GM19395 (cell line): ENCODE measurements around the gene COL1A2.

ENCODE experiments used
- ATAC-seq: cut with Tn5 transposase; IDR thresholded peaks from one replicate; pipeline ENCODE4 v1.9.1; 2021; ENCODE audit warnings: mild to moderate bottlenecking, moderate library complexity; ENCODE audit not compliant: unreplicated experiment

COL1A2 gene

GRCh38 chr7:94409200-94409948, 14.7 kb downstream of the COL1A2 start:
- ATAC-seq = no peak

DNA sequence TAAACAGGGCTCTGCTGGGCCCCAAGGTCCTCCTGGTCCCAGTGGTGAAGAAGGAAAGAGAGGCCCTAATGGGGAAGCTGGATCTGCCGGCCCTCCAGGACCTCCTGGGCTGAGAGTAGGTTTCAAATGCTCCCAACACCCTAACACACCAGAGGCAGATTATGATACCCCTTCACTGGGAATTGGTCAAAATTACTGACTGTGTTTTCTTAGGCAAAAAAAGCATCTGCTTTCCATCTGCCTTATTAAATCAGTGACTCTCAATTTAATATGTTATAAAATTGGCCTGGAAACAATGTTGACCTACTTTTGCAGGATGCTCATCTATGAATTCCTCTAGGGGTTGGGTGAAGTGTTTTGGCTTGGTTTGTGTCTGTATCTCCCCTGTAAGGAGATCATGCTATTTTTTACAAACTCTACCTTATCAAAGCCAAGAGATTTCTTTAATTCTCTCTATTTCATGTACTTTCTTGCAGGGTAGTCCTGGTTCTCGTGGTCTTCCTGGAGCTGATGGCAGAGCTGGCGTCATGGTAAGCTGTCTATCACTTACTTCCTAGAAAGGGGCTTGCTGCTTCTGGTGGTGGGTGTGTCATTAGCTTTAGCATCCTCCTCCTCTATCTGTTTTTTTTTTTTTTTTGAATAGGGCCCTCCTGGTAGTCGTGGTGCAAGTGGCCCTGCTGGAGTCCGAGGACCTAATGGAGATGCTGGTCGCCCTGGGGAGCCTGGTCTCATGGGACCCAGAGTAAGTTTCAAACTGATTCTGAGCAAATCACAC, 15.9 kb downstream of the COL1A2 start:
- no peak for ATAC-seq

GRCh38 chr7:94411188-94411466, 16.4 kb downstream of the COL1A2 start:
- no peak for ATAC-seq

GRCh38 chr7:94412762-94413322, 18.1 kb downstream of the COL1A2 start:
- ATAC-seq = no peak

GRCh38 chr7:94414481-94414880, 19.8 kb downstream of the COL1A2 start:
- ATAC-seq = no peak

GRCh38 chr7:94414980-94415379, 20.3 kb downstream of the COL1A2 start:
- no peak for ATAC-seq

DNA sequence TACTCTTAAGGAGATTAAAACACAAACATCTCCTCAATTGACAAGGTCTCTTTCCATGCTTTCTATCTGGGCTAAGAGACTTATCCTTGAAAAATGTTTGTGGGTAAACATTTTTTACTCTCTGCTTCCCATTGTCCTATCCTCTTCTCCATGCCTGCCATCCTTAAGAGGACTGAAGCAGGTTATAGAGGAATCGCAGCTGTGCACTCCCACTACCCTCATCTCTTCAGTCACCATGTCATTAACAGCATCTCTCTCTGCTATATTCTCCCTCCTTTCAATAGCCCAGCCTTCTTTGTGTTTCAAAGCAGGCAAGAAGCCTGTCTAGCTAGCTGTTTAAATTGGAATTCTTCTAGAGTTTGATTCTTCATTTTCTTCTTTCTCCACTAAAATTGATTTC, 22.6 kb downstream of the COL1A2 start:
- no peak for ATAC-seq

- ATAC-seq = no peak
These were observed 23.2 kb downstream of the COL1A2 start for GRCh38 chr7:94417901-94418300.

DNA sequence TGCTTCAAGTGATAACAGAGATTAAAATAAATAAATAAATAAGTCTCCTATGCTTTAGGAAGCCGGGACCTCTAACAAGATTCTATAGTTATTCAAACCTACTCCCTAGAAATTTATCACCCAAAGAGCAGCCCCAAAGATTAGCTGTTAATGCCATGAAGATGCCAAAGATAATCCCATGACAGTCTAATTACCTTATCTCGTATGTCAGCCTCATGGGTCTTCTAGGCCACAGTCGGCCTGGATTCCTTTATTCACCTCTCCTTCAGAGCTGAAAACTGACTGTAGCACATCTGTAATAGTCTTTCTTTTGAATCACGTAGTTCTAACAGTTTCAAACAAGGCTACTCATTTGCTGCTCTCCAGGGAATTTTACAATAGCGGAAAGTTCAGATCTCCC, 24.2 kb downstream of the COL1A2 start:
- ATAC-seq = no peak

- ATAC-seq = no peak
These were observed 25.6 kb downstream of the COL1A2 start for GRCh38 chr7:94420328-94420727.

GRCh38 chr7:94421681-94422080, 27.0 kb downstream of the COL1A2 start:
- no peak for ATAC-seq

- no peak for ATAC-seq
These were observed 27.4 kb downstream of the COL1A2 start for GRCh38 chr7:94422136-94422535.

DNA sequence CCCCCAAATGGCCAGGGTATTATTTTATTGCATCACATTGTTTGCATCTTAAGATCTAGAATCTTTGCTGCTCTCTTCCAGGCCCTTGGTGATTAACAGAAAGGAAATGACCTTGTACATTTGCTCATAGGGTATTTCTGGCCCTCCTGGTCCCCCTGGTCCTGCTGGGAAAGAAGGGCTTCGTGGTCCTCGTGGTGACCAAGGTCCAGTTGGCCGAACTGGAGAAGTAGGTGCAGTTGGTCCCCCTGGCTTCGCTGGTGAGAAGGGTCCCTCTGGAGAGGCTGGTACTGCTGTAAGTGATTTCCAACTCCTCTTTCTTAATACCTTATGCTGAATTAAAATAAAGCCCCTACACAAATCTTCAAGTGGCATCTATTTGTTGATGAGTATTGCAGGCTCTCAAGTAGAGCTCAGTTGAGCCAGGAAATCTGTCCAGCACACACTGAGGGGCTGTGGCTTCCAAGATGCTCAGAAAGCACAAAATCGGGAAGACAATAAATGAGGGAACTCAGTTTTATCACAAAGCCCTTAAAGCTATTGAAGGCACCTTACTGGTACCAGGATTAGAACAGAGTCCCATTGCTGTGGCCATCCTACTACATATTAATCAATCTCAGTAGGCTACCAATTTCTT, 28.2 kb downstream of the COL1A2 start:
- ATAC-seq = no peak

DNA sequence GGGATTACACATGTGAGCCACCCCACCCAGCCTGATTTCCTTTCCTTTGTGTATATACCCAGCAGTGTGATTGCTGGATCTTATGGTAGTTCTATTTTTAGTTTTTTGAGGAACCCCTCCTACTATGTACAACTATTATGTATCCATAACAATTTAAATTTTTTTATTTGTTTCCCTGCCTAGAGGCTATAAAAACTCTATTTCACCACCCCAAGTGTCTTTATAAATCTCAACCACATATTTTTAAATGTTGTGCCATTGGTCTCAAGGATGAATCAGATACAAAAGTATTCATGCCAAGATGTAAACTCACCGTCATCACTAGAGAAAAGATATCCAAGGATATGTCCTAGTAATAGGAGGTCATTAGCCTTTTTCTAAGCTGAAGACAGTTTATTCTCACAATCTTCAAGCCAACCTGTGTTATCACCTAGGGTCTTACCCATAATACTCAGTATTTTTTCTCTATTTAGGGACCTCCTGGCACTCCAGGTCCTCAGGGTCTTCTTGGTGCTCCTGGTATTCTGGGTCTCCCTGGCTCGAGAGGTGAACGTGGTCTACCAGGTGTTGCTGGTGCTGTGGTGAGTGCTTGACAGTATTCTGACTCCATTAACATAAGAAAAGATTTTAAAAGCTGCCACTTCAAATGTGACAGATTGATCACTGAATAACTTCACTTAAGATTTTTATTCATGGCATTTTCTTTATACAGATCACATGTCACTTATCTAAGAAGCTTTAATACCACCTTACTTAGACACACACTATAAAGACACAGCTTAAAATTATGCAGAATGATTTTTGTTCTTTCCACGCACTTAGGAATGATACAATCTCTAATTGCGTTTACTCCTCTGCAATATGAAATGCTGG, 29.4 kb downstream of the COL1A2 start:
- no peak for ATAC-seq

GRCh38 chr7:94425546-94425945, 30.9 kb downstream of the COL1A2 start:
- ATAC-seq = no peak

GRCh38 chr7:94426980-94427875, 32.5 kb downstream of the COL1A2 start:
- ATAC-seq = no peak

DNA sequence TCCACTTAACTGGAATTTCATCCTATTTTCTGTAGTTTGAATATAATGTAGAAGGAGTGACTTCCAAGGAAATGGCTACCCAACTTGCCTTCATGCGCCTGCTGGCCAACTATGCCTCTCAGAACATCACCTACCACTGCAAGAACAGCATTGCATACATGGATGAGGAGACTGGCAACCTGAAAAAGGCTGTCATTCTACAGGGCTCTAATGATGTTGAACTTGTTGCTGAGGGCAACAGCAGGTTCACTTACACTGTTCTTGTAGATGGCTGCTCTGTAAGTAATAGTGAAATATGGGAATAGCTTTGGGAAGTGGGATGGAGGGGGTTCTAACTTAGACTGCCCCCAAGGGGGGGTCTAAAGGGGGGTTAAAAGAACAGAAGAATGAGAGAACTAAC, 34.5 kb downstream of the COL1A2 start:
- no peak for ATAC-seq

DNA sequence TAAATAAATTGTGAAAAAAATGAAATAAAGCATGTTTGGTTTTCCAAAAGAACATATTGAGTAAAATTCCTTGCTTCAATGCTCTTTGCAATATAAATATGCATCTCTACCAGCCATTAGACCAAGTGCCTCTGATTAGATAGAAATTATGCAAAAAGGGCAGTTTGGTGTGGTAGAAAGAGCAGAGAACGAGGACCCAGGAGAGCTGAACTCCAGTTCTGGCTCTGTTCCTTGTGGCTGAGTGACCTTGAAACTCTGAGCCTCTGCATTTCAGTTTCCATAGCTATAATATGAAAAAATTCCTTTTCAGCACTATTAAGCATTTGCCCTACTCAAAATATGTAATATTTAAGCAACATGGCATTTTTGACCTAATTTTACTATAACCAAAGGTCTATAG, 36.5 kb downstream of the COL1A2 start:
- ATAC-seq = no peak

DNA sequence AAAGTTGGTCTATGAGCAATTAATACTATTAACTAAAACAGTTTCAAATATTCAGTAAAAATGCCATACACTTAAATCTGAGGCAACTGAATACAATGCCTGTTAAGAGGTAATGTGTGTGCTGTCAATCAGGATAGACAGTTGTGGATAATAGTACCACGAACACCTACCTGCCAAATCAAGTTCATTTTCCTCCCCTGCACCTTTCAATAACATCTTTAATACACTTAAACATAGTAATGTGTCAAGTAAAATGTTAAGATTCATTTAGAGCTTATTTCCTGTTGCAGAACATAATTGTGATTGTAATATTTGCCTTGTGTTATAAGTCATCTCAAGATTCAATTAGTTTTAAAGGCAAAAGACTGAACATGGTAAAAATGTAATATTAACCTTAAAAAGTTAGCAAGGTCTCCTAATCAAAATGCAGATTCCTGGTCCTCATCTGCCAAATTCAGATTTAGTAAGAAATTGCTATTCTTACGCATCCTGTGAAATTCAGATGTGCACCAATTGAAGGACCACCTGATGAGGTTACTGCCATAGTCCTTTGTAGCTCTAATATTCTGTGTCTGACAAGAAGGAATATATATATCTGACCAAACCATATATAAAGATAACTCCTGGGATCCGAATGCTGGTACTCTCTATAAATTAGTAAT, 37.1 kb downstream of the COL1A2 start:
- ATAC-seq = no peak
